ENCODE measurements around the gene METTL4.

Gene METTL4

GRCh38 chr18:2534906-2535305 is 36.4 kb downstream of the METTL4 start:
- no peak for TF ChIP-seq ZNF70 (CRISPR knock-in tag; IDR thresholded peaks at IDR 0.05)
- TF ChIP-seq OSR1 (CRISPR knock-in tag; IDR thresholded peaks at IDR 0.05): no peak
- no peak for TF ChIP-seq ISL1 (CRISPR knock-in tag; IDR thresholded peaks at IDR 0.05)
- no peak for TF ChIP-seq ZNF565 (CRISPR knock-in tag; conservative IDR thresholded peaks at IDR 0.05; ENCODE audit: low read depth)
- TF ChIP-seq TCF4 (CRISPR knock-in tag; IDR thresholded peaks at IDR 0.05; ENCODE audit: borderline replicate concordance): no peak
- no peak for TF ChIP-seq ZNF8 (CRISPR knock-in tag; IDR thresholded peaks at IDR 0.05)
- TF ChIP-seq, protein P1, sequence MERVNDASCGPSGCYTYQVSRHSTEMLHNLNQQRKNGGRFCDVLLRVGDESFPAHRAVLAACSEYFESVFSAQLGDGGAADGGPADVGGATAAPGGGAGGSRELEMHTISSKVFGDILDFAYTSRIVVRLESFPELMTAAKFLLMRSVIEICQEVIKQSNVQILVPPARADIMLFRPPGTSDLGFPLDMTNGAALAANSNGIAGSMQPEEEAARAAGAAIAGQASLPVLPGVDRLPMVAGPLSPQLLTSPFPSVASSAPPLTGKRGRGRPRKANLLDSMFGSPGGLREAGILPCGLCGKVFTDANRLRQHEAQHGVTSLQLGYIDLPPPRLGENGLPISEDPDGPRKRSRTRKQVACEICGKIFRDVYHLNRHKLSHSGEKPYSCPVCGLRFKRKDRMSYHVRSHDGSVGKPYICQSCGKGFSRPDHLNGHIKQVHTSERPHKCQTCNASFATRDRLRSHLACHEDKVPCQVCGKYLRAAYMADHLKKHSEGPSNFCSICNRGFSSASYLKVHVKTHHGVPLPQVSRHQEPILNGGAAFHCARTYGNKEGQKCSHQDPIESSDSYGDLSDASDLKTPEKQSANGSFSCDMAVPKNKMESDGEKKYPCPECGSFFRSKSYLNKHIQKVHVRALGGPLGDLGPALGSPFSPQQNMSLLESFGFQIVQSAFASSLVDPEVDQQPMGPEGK (CRISPR knock-in tag; IDR thresholded peaks at IDR 0.05; ENCODE audit: borderline replicate concordance): no peak
- no peak for TF ChIP-seq CSRNP3 (CRISPR knock-in tag; IDR thresholded peaks at IDR 0.05)
- ATAC-seq: no peak

GRCh38 chr18:2532797-2533196 is 38.5 kb downstream of the METTL4 start:
- no peak for TF ChIP-seq GLIS3 (CRISPR knock-in tag; IDR thresholded peaks at IDR 0.05)
- TF ChIP-seq, protein P1 (CRISPR knock-in tag; IDR thresholded peaks at IDR 0.05; ENCODE audit: borderline replicate concordance): no peak
- TF ChIP-seq, protein P2, sequence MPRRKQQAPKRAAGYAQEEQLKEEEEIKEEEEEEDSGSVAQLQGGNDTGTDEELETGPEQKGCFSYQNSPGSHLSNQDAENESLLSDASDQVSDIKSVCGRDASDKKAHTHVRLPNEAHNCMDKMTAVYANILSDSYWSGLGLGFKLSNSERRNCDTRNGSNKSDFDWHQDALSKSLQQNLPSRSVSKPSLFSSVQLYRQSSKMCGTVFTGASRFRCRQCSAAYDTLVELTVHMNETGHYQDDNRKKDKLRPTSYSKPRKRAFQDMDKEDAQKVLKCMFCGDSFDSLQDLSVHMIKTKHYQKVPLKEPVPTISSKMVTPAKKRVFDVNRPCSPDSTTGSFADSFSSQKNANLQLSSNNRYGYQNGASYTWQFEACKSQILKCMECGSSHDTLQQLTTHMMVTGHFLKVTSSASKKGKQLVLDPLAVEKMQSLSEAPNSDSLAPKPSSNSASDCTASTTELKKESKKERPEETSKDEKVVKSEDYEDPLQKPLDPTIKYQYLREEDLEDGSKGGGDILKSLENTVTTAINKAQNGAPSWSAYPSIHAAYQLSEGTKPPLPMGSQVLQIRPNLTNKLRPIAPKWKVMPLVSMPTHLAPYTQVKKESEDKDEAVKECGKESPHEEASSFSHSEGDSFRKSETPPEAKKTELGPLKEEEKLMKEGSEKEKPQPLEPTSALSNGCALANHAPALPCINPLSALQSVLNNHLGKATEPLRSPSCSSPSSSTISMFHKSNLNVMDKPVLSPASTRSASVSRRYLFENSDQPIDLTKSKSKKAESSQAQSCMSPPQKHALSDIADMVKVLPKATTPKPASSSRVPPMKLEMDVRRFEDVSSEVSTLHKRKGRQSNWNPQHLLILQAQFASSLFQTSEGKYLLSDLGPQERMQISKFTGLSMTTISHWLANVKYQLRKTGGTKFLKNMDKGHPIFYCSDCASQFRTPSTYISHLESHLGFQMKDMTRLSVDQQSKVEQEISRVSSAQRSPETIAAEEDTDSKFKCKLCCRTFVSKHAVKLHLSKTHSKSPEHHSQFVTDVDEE (CRISPR knock-in tag; IDR thresholded peaks at IDR 0.05): no peak
- no peak for TF ChIP-seq ZFP3 (CRISPR knock-in tag; IDR thresholded peaks at IDR 0.05)
- no peak for TF ChIP-seq CSDC2 (CRISPR knock-in tag; IDR thresholded peaks at IDR 0.05)
- no peak for TF ChIP-seq CREB5 (CRISPR knock-in tag; IDR thresholded peaks at IDR 0.05; ENCODE audit: low read depth)
- TF ChIP-seq ZNF565 (CRISPR knock-in tag; conservative IDR thresholded peaks at IDR 0.05; ENCODE audit: low read depth): no peak
- TF ChIP-seq ESRRG (CRISPR knock-in tag; IDR thresholded peaks at IDR 0.05): no peak
- no peak for TF ChIP-seq OSR1 (CRISPR knock-in tag; IDR thresholded peaks at IDR 0.05)
- no peak for TF ChIP-seq PPARA (CRISPR knock-in tag; IDR thresholded peaks at IDR 0.05; ENCODE audit: borderline replicate concordance)
- TF ChIP-seq ARNTL (CRISPR knock-in tag; IDR thresholded peaks at IDR 0.05; ENCODE audit: borderline replicate concordance, low read depth): no peak
- no peak for TF ChIP-seq ZNF8 (CRISPR knock-in tag; IDR thresholded peaks at IDR 0.05)
- TF ChIP-seq ZFP30 (CRISPR knock-in tag; IDR thresholded peaks at IDR 0.05): no peak
- TF ChIP-seq, protein P3, sequence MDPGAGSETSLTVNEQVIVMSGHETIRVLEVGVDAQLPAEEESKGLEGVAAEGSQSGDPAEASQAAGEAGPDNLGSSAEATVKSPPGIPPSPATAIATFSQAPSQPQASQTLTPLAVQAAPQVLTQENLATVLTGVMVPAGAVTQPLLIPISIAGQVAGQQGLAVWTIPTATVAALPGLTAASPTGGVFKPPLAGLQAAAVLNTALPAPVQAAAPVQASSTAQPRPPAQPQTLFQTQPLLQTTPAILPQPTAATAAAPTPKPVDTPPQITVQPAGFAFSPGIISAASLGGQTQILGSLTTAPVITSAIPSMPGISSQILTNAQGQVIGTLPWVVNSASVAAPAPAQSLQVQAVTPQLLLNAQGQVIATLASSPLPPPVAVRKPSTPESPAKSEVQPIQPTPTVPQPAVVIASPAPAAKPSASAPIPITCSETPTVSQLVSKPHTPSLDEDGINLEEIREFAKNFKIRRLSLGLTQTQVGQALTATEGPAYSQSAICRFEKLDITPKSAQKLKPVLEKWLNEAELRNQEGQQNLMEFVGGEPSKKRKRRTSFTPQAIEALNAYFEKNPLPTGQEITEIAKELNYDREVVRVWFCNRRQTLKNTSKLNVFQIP (CRISPR knock-in tag; IDR thresholded peaks at IDR 0.05; ENCODE audit: borderline replicate concordance, low read depth): no peak
- no peak for TF ChIP-seq ZNF70 (CRISPR knock-in tag; IDR thresholded peaks at IDR 0.05)
- no peak for TF ChIP-seq CSRNP3 (CRISPR knock-in tag; IDR thresholded peaks at IDR 0.05)
- TF ChIP-seq ISL1 (CRISPR knock-in tag; IDR thresholded peaks at IDR 0.05): no peak
- no peak for TF ChIP-seq RARB (CRISPR knock-in tag; IDR thresholded peaks at IDR 0.05)
- ATAC-seq: no peak
